ENCODE results near the gene PAPOLA. TPM values are rescaled to one million over a fixed set of nuclear protein-coding genes. Genes with fewer than 3 reads are reported as not detected.

Gene PAPOLA
- total RNA-seq, 5 donors from 2014 or later (not counting 1 experiment from before 2014, with no cell fraction given), result 168 to 207 (median 183) TPM

DNA sequence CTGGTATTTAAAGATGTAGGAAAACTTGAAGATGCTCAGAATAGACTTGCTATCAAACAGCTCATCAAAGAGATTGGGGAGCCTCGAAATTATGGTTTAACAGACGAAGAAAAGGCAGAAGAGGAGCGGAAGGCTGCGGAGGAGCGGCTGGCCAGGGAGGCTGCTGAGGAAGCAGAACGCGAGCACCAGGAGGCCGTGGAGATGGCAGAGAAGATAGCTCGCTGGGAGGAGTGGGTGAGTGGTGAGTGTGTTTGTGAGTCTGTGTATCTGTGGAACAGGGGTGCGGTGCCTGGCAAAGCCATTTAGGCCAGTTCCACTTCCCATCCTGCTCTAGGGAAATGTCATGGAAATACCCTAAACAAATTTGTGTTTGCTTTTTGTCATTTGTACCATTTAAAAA, 19.2 kb upstream of the PAPOLA start:
- Mint-ChIP-seq H3K4me3 (no peak overlapping the region), H3K27me3 (peaks cover 12 to 18% of the 10 kb centered on the region in 2 donors), H3K36me3 (no peaks in the 10 kb centered on the region), H3K27ac (no peak overlapping the region), H3K4me1 (no peaks in the 10 kb centered on the region), H3K9me3 (no peaks in the 10 kb centered on the region)
- Histone ChIP-seq H3K27ac (ENCODE audit: low read length) (no peak overlapping the region), H3K4me3 (ENCODE audit: control insufficient read depth in 1 of 2, extremely low read depth in 1 of 2, low read length in 1 of 2) (no peak overlapping the region), H3K27me3 (replicated peaks in 1 of 2; ENCODE audit: control insufficient read depth in 2 of 2, extremely low read depth in 1 of 2, insufficient read depth in 2 of 2, low read length in 1 of 2) (peaks cover 0 to 14% of the 10 kb centered on the region in 2 experiments), H3K36me3 (ENCODE audit: control insufficient read depth in 2 of 2, extremely low read depth in 1 of 2, insufficient read depth in 1 of 2, low read length in 1 of 2) (no peaks in the 10 kb centered on the region), H3K9me3 (no peaks in the 10 kb centered on the region), H3K4me1 (ENCODE audit: control insufficient read depth in 1 of 2, extremely low read depth in 1 of 2, insufficient read depth in 2 of 2, low read length in 2 of 2) (no peaks in the 10 kb centered on the region)
- no peak for DNase-seq
- ChIA-PET POLR2A (no interaction called here), CTCF (no interaction called here)
- 91% methylated on average over 9 of the region's 10 CpGs for WGBS (ENCODE audit: insufficient coverage)
- no peak for ATAC-seq (replicated peaks in 1 of 4)

DNA sequence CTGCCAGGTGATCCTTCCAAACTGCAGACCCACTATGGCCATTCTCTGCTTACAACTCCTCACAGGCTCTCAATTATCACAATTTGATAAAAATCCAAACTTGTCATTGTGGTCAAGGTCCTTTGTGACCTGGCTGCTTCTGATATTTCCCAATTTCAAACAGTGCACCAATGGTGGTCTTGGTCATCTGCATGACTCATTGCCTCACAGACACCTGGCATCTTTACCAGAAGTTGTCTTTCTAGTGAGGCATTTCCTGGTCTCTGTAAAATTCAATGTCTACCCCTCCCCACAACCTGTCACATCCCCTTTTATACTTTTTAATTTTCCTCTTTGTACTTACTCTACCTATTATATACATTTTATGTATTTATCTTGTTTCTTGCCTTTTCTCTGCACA, 17.8 kb upstream of the PAPOLA start:
- Mint-ChIP-seq H3K27me3 (peaks cover 17 to 23% of the 10 kb centered on the region in 2 donors), H3K27ac (no peak overlapping the region), H3K4me3 (no peak overlapping the region), H3K36me3 (no peaks in the 10 kb centered on the region), H3K9me3 (no peaks in the 10 kb centered on the region), H3K4me1 (no peaks in the 10 kb centered on the region)
- ATAC-seq (replicated peaks in 1 of 4) (no peak), DNase-seq (no peak)
- ChIA-PET POLR2A (no interaction called here), CTCF (interaction anchor here in 1 of 2 donors (0.7 kb wide), 1 partner anchor 41 kb away, joined by 3 read pairs; no protein-coding TSS in a partner anchor)
- H3K4me1 ChIP-seq (ENCODE audit: control insufficient read depth in 1 of 2, extremely low read depth in 1 of 2, insufficient read depth in 2 of 2, low read length in 2 of 2), result no peaks in the 10 kb centered on the region
- H3K27ac ChIP-seq (ENCODE audit: low read length), result no peak overlapping the region
- peaks cover 0 to 13% of the 10 kb centered on the region in 2 experiments for H3K27me3 ChIP-seq (replicated peaks in 1 of 2; ENCODE audit: control insufficient read depth in 2 of 2, extremely low read depth in 1 of 2, insufficient read depth in 2 of 2, low read length in 1 of 2)
- H3K36me3 ChIP-seq (ENCODE audit: control insufficient read depth in 2 of 2, extremely low read depth in 1 of 2, insufficient read depth in 1 of 2, low read length in 1 of 2), result no peaks in the 10 kb centered on the region
- no peak overlapping the region for H3K4me3 ChIP-seq (ENCODE audit: control insufficient read depth in 1 of 2, extremely low read depth in 1 of 2, low read length in 1 of 2)
- no peaks in the 10 kb centered on the region for H3K9me3 ChIP-seq

DNA sequence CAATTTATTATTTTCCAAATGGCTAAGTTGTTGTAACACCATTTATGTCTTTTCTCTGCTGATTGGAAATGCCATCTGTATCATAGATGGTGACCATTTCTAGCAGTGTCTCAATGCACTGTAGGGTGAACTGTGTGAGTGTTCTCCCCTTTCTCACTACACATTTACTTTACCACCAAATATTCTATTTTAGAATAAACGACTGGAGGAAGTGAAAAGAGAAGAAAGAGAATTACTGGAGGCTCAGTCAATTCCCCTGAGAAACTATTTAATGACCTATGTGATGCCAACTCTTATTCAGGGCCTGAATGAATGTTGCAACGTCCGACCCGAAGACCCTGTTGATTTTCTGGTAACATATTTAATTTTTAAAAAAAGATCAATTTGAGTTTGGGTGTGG, 15.5 kb upstream of the PAPOLA start:
- no peaks in the 10 kb centered on the region for H3K9me3 ChIP-seq
- no CpG with 5 or more reads among the region's 4 CpGs for WGBS (ENCODE audit: insufficient coverage)
- ChIA-PET CTCF (no interaction called here), POLR2A (no interaction called here)
- H3K4me3 ChIP-seq (ENCODE audit: control insufficient read depth in 1 of 2, extremely low read depth in 1 of 2, low read length in 1 of 2), result no peak overlapping the region
- no peak overlapping the region for H3K27ac Mint-ChIP-seq
- H3K4me1 ChIP-seq (ENCODE audit: control insufficient read depth in 1 of 2, extremely low read depth in 1 of 2, insufficient read depth in 2 of 2, low read length in 2 of 2), result no peaks in the 10 kb centered on the region
- DNase-seq (no peak), ATAC-seq (replicated peaks in 1 of 4) (no peak)
- no peaks in the 10 kb centered on the region for H3K36me3 ChIP-seq (ENCODE audit: control insufficient read depth in 2 of 2, extremely low read depth in 1 of 2, insufficient read depth in 1 of 2, low read length in 1 of 2)
- peaks cover 18 to 29% of the 10 kb centered on the region in 2 donors for H3K27me3 Mint-ChIP-seq
- no peak overlapping the region for H3K4me3 Mint-ChIP-seq
- H3K4me1 Mint-ChIP-seq, result no peaks in the 10 kb centered on the region
- H3K36me3 Mint-ChIP-seq, result no peaks in the 10 kb centered on the region
- no peak overlapping the region for H3K27ac ChIP-seq (ENCODE audit: low read length)
- H3K9me3 Mint-ChIP-seq, result no peaks in the 10 kb centered on the region
- H3K27me3 ChIP-seq (replicated peaks in 1 of 2; ENCODE audit: control insufficient read depth in 2 of 2, extremely low read depth in 1 of 2, insufficient read depth in 2 of 2, low read length in 1 of 2), result peaks cover 0 to 9% of the 10 kb centered on the region in 2 experiments

DNA sequence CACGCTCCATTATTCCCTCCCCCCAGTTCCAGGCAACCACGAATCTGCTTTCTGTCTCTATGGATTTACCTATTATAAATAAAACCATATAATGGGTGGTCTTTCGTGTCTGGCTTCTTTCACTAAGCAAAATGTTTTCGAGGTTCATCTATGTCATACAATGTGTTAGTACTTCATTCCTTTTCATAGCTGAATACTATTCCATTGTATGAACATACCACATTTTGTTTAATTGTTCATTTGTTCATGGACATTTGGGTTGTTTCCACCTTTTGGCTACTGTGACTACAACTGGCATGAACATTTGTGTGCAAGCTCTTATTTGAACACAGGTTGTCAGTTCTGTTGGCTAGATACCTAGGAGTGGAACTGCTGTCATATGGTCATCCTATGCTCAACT, 12.9 kb upstream of the PAPOLA start:
- Mint-ChIP-seq H3K27me3 (peaks cover 26 to 27% of the 10 kb centered on the region in 2 donors), H3K9me3 (no peaks in the 10 kb centered on the region), H3K27ac (no peak overlapping the region), H3K4me3 (no peak overlapping the region), H3K36me3 (no peaks in the 10 kb centered on the region), H3K4me1 (peaks cover 4 to 7% (median 5%) of the 10 kb centered on the region in 3 donors)
- peaks cover 0 to 8% of the 10 kb centered on the region in 2 experiments for H3K27me3 ChIP-seq (replicated peaks in 1 of 2; ENCODE audit: control insufficient read depth in 2 of 2, extremely low read depth in 1 of 2, insufficient read depth in 2 of 2, low read length in 1 of 2)
- no peak overlapping the region for H3K27ac ChIP-seq (ENCODE audit: low read length)
- CTCF ChIA-PET, result no interaction called here
- no peaks in the 10 kb centered on the region for H3K9me3 ChIP-seq
- ATAC-seq (replicated peaks in 1 of 4), result no peak
- POLR2A ChIA-PET, result no interaction called here
- WGBS (ENCODE audit: insufficient coverage), result no CpG with 5 or more reads among the region's 4 CpGs
- no peaks in the 10 kb centered on the region for H3K4me1 ChIP-seq (ENCODE audit: control insufficient read depth in 1 of 2, extremely low read depth in 1 of 2, insufficient read depth in 2 of 2, low read length in 2 of 2)
- no peak for DNase-seq
- H3K4me3 ChIP-seq (ENCODE audit: control insufficient read depth in 1 of 2, extremely low read depth in 1 of 2, low read length in 1 of 2), result no peak overlapping the region
- H3K36me3 ChIP-seq (ENCODE audit: control insufficient read depth in 2 of 2, extremely low read depth in 1 of 2, insufficient read depth in 1 of 2, low read length in 1 of 2), result no peaks in the 10 kb centered on the region

DNA sequence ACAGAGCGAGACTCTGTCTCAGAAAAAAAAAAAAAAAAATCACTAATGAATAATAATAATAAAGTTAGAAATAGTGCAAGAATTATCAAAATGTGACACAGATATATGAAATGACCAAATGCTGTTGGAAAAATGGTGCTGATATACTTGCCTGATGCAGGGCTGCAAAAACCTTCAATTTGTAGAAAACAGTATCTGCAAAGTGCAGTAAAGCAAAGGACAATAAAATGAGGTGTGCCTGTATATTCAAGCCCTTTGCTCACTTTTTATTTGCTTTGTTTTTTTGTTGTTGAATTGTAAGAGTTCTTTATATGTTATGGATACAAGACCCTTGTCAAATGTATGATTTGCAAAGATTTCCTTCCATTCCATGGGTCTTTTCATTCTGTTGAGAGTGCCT, 9.0 kb upstream of the PAPOLA start:
- Histone ChIP-seq H3K36me3 (ENCODE audit: control insufficient read depth in 2 of 2, extremely low read depth in 1 of 2, insufficient read depth in 1 of 2, low read length in 1 of 2) (no peaks in the 10 kb centered on the region), H3K27me3 (replicated peaks in 1 of 2; ENCODE audit: control insufficient read depth in 2 of 2, extremely low read depth in 1 of 2, insufficient read depth in 2 of 2, low read length in 1 of 2) (peaks cover 0 to 12% of the 10 kb centered on the region in 2 experiments), H3K9me3 (no peaks in the 10 kb centered on the region), H3K4me1 (ENCODE audit: control insufficient read depth in 1 of 2, extremely low read depth in 1 of 2, insufficient read depth in 2 of 2, low read length in 2 of 2) (no peaks in the 10 kb centered on the region), H3K27ac (ENCODE audit: low read length) (no peak overlapping the region), H3K4me3 (ENCODE audit: control insufficient read depth in 1 of 2, extremely low read depth in 1 of 2, low read length in 1 of 2) (no peak overlapping the region)
- WGBS (ENCODE audit: insufficient coverage), result no CpG with 5 or more reads among the region's 1 CpG
- DNase-seq, result no peak
- peaks cover 33 to 34% of the 10 kb centered on the region in 2 donors for H3K27me3 Mint-ChIP-seq
- no peak overlapping the region for H3K27ac Mint-ChIP-seq
- POLR2A ChIA-PET, result interaction anchor here in 1 of 2 donors (0.7 kb wide), 1 partner anchor 1019 kb away, joined by 9 read pairs; no protein-coding TSS in a partner anchor
- H3K9me3 Mint-ChIP-seq, result no peaks in the 10 kb centered on the region
- H3K36me3 Mint-ChIP-seq, result no peaks in the 10 kb centered on the region
- ATAC-seq (replicated peaks in 1 of 4), result no peak
- H3K4me3 Mint-ChIP-seq, result no peak overlapping the region
- H3K4me1 Mint-ChIP-seq, result peaks cover 5 to 15% (median 11%) of the 10 kb centered on the region in 3 donors
- CTCF ChIA-PET, result no interaction called here

DNA sequence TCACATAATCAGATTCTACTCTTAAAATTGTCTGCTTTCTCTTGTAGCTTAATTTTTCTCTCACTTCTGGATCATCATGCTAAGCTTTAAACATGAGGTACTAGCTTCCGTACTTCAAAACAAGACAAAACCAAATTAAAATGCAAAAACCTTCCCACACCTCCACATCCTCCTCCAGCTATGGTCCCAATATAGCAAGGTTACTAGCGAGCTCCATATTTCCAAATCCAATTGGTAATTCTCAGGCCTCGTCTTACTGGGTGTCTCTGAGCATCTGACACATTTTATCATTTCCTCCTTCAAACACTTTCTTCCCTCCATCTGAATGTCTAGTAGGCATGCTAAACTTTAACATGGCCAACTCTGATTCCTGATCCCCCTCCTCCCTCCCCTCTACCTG, 7.9 kb upstream of the PAPOLA start:
- Mint-ChIP-seq H3K9me3 (no peaks in the 10 kb centered on the region), H3K4me3 (no peak overlapping the region), H3K27ac (no peak overlapping the region), H3K27me3 (peaks cover 29 to 30% of the 10 kb centered on the region in 2 donors), H3K36me3 (no peaks in the 10 kb centered on the region), H3K4me1 (peaks cover 5 to 15% (median 11%) of the 10 kb centered on the region in 3 donors)
- no peaks in the 10 kb centered on the region for H3K4me1 ChIP-seq (ENCODE audit: control insufficient read depth in 1 of 2, extremely low read depth in 1 of 2, insufficient read depth in 2 of 2, low read length in 2 of 2)
- WGBS (ENCODE audit: insufficient coverage), result 63% methylated on average over 3 of the region's 3 CpGs
- no peak overlapping the region for H3K4me3 ChIP-seq (ENCODE audit: control insufficient read depth in 1 of 2, extremely low read depth in 1 of 2, low read length in 1 of 2)
- H3K9me3 ChIP-seq, result no peaks in the 10 kb centered on the region
- H3K36me3 ChIP-seq (ENCODE audit: control insufficient read depth in 2 of 2, extremely low read depth in 1 of 2, insufficient read depth in 1 of 2, low read length in 1 of 2), result no peaks in the 10 kb centered on the region
- no peak for ATAC-seq (replicated peaks in 1 of 4)
- no peak for DNase-seq
- ChIA-PET CTCF (interaction anchor here in 1 of 2 donors (0.5 kb wide), 1 partner anchor 32 kb away, joined by 3 read pairs; no protein-coding TSS in a partner anchor), POLR2A (interaction anchor here in 1 of 2 donors (0.7 kb wide), 1 partner anchor 32 kb away, joined by 6 read pairs; no protein-coding TSS in a partner anchor)
- peaks cover 0 to 12% of the 10 kb centered on the region in 2 experiments for H3K27me3 ChIP-seq (replicated peaks in 1 of 2; ENCODE audit: control insufficient read depth in 2 of 2, extremely low read depth in 1 of 2, insufficient read depth in 2 of 2, low read length in 1 of 2)
- no peak overlapping the region for H3K27ac ChIP-seq (ENCODE audit: low read length)

DNA sequence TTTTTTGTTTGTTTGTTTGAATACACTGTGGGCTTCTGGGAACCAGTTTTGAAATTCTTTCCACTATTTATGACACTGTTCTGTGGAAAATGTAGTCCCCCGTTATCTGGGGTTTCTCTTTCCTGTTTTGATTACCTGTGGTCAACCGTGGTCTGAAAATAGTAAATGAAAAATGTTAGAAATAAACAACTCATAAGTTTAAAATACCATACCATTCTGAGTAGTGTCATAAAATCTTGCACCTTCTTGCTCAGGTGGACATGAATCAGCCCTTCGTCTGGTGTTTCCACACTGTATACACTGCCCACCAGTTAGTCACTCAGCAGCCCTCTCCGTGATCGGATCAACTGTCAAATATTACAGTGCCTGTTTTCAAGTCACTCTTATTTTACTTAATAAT, 5.1 kb upstream of the PAPOLA start:
- Mint-ChIP-seq H3K9me3 (no peaks in the 10 kb centered on the region), H3K27ac (no peak overlapping the region), H3K4me3 (no peak overlapping the region), H3K36me3 (no peaks in the 10 kb centered on the region), H3K4me1 (peaks cover 15 to 25% (median 16%) of the 10 kb centered on the region in 3 donors), H3K27me3 (peaks cover 22 to 24% of the 10 kb centered on the region in 2 donors)
- no peak overlapping the region for H3K4me3 ChIP-seq (ENCODE audit: control insufficient read depth in 1 of 2, extremely low read depth in 1 of 2, low read length in 1 of 2)
- ATAC-seq (replicated peaks in 1 of 4) (no peak), DNase-seq (no peak)
- peaks cover 0 to 9% of the 10 kb centered on the region in 2 experiments for H3K27me3 ChIP-seq (replicated peaks in 1 of 2; ENCODE audit: control insufficient read depth in 2 of 2, extremely low read depth in 1 of 2, insufficient read depth in 2 of 2, low read length in 1 of 2)
- H3K9me3 ChIP-seq, result no peaks in the 10 kb centered on the region
- CTCF ChIA-PET, result no interaction called here
- no peak overlapping the region for H3K27ac ChIP-seq (ENCODE audit: low read length)
- POLR2A ChIA-PET, result no interaction called here
- 71% methylated on average over 1 of the region's 5 CpGs for WGBS (ENCODE audit: insufficient coverage)
- peaks cover 4 to 11% of the 10 kb centered on the region in 2 experiments for H3K4me1 ChIP-seq (ENCODE audit: control insufficient read depth in 1 of 2, extremely low read depth in 1 of 2, insufficient read depth in 2 of 2, low read length in 2 of 2)
- H3K36me3 ChIP-seq (ENCODE audit: control insufficient read depth in 2 of 2, extremely low read depth in 1 of 2, insufficient read depth in 1 of 2, low read length in 1 of 2), result no peaks in the 10 kb centered on the region

Measured in T-cell (primary cell).